HG03457 (cell line): ENCODE data around the gene PCDHB12.
"Not testable (repeated sequence)": the region's sequence is repeated elsewhere in the genome, so short reads cannot be mapped to it uniquely, and the experiment has no call there.

Experiments used
- ATAC-seq: cut with Tn5 transposase; IDR thresholded peaks from one replicate; pipeline ENCODE4 v1.9.1; 2021; ENCODE audit warnings: moderate number of reproducible peaks; ENCODE audit not compliant: unreplicated experiment

The PCDHB12 gene

DNA sequence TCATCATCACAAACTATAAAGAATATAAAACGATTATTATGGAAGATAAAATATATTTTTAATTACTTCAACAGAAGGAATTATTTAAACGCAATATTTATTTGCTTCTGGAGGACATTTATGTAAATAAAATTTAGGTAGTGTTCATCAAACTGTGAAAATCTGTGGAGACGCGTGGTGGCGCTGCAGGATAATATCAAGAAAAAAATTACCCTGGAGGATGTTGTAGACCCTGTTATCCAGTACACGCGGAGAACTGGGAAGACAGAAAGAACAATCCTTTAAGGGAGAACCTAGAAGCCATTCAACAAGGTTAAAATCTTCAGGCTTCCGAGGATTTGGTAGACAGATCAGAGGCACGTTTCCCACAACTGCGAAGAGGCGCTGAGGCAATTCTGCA is at the start of gene PCDHB12:
PCDHB12 (plus strand) TSS at position 242 of the 400 bp plus-strand sequence. CDS start 189 bp downstream, outside the sequence.
- no peak for ATAC-seq

DNA sequence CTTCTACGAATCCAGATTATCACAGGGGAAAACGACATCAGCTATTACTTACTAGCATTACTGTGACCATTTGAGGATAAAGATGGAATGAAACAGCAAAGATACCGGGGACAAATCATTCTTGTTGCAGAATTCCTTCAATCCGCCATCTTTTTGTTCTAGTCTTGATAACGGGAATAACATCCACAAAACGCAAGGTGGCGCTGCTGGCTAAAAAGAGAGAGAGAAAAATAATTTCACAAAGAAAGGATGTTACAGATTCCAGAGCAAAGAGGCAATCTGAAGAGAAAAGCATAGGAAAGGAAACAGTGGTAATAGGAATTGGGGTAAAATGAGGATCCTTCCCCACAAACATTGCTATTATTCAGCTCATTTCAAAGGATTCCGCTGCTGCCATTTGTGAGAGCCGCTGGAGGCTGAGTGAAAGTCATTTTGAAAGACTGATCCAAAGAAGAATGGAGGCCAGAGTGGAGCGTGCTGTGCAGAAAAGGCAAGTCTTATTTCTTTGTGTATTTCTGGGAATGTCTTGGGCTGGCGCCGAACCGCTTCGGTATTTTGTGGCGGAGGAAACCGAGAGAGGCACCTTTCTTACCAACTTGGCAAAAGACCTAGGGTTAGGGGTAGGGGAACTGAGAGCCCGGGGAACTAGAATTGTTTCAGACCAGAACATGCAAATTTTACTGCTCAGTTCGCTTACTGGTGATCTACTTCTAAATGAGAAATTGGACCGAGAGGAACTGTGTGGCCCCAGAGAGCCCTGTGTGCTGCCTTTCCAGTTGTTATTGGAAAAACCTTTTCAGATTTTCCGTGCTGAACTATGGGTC is 35.9 kb upstream of the PCDHB12 start, which contains the start of gene PCDHB7:
PCDHB7 (plus strand) TSS at position 264 of the 824 bp plus-strand sequence; CDS start at position 456, 192 bp downstream.
- no peak for ATAC-seq

DNA sequence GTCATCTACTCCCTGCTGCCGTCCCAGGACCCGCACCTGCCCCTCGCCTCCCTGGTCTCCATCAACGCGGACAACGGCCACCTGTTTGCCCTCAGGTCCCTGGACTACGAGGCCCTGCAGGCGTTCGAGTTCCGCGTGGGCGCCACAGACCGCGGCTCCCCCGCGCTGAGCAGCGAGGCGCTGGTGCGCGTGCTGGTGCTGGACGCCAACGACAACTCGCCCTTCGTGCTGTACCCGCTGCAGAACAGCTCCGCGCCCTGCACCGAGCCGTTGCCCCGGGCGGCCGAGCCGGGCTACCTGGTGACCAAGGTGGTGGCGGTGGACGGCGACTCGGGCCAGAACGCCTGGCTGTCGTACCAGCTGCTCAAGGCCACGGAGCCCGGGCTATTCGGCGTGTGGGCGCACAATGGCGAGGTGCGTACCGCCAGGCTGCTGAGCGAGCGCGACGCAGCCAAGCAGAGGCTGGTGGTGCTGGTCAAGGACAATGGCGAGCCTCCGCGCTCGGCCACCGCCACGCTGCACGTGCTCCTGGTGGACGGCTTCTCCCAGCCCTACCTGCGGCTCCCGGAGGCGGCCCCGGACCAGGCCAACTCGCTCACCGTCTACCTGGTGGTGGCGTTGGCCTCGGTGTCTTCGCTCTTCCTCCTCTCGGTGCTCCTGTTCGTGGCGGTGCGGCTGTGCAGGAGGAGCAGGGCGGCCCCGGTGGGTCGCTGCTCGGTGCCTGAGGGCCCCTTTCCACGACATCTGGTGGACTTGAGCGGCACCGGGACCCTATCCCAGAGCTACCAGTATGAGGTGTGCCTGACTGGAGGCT is 34.0 kb upstream of the PCDHB12 start:
- not testable (repeated sequence) for ATAC-seq

DNA sequence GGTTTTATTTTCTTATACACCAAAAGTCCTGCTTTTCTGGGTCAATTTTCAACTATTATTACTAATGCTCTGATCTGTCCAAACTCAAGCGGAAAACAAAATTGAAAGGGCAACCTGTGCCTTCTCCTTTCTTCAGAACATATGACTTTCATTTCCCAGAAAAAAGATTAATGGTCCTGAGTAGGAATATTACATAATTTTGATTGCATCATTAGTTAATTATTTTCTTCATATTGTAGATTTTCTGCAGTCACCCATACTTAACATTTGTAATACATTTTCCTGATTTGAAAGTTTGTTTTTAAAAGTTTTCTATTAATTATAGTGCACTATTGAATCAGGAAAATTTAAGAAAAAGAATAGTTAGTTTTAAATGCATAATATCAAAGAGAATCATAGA is 32.6 kb upstream of the PCDHB12 start:
- ATAC-seq: no peak

DNA sequence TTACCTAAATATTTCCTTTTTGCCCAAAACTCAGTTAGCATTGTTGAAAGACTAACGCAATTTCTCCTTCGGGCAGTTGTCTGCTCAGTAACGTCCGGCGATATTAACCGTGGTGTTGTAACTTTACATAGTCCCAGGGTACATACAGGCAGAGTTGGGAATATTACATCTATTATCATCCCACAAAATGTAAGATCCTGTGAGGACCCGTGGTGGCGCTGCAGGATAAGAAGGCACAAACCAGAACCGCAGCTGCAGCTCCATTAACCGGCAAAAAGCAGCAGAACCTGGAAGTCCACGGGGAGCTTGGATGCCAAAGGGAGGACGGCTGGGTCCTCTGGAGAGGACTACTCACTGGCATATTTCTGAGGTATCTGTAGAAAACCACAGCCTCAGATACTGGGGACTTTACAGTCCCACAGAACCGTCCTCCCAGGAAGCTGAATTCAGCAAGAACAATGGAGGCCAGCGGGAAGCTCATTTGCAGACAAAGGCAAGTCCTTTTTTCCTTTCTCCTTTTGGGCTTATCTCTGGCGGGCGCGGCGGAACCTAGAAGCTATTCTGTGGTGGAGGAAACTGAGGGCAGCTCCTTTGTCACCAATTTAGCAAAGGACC is 30.8 kb upstream of the PCDHB12 start, which contains the start of gene PCDHB8:
PCDHB8 (plus strand) TSS at position 214 of the 615 bp plus-strand sequence; CDS start at position 459, 245 bp downstream.
- ATAC-seq: not testable (repeated sequence)

DNA sequence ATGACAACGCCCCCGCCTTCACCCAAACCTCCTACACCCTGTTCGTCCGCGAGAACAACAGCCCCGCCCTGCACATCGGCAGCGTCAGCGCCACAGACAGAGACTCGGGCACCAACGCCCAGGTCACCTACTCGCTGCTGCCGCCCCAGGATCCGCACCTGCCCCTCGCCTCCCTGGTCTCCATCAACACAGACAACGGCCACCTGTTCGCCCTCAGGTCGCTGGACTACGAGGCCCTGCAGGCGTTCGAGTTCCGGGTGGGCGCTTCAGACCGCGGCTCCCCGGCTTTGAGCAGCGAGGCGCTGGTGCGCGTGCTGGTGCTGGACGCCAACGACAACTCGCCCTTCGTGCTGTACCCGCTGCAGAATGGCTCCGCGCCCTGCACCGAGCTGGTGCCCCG is 29.1 kb upstream of the PCDHB12 start:
- not testable (repeated sequence) for ATAC-seq

DNA sequence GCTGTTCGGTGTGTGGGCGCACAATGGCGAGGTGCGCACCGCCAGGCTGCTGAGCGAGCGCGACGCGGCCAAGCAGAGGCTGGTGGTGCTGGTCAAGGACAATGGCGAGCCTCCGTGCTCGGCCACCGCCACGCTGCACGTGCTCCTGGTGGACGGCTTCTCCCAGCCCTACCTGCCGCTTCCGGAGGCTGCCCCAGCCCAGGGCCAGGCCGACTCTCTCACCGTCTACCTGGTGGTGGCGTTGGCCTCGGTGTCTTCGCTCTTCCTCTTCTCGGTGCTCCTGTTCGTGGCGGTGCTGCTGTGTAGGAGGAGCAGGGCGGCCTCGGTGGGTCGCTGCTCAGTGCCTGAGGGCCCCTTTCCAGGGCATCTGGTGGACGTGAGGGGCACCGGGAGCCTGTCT is 28.6 kb upstream of the PCDHB12 start:
- not testable (repeated sequence) for ATAC-seq

DNA sequence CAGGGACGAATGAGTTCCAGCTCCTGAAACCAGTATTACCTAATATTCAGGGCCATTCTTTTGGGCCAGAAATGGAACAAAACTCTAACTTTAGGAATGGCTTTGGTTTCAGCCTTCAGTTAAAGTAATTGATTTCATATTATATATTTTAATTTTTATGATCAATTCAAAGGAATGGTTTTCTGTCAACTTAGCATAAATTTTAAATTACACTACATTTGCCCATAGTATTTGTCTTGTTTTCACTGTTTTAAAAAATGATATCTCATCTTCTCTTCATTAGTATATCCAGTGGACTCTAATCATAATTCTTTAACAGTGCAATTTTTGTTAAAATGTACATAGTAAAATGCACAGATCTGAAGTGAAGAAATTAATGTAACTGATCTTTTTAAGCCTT is 28.2 kb upstream of the PCDHB12 start:
- no peak for ATAC-seq

DNA sequence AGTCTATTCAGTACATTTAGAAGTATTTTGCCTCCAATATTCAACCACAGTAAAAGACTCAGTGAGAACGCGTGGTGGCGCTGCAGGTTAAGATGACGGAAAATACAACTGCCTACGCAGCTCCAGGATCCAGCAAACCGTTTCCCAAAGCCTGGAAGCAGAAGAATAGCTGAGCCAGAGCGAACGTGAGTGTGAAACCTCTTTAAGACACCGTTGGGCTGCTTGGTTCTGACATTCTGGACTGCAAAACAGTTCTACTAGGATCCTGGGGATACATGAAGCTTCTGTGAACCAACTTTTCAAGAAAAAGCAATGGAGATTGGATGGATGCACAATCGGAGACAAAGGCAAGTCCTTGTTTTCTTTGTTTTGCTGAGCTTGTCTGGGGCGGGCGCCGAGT is 26.3 kb upstream of the PCDHB12 start, which contains the start of gene PCDHB16:
PCDHB16 (plus strand) TSS at position 140 of the 400 bp plus-strand sequence; CDS start at position 313, 173 bp downstream.
- no peak for ATAC-seq

DNA sequence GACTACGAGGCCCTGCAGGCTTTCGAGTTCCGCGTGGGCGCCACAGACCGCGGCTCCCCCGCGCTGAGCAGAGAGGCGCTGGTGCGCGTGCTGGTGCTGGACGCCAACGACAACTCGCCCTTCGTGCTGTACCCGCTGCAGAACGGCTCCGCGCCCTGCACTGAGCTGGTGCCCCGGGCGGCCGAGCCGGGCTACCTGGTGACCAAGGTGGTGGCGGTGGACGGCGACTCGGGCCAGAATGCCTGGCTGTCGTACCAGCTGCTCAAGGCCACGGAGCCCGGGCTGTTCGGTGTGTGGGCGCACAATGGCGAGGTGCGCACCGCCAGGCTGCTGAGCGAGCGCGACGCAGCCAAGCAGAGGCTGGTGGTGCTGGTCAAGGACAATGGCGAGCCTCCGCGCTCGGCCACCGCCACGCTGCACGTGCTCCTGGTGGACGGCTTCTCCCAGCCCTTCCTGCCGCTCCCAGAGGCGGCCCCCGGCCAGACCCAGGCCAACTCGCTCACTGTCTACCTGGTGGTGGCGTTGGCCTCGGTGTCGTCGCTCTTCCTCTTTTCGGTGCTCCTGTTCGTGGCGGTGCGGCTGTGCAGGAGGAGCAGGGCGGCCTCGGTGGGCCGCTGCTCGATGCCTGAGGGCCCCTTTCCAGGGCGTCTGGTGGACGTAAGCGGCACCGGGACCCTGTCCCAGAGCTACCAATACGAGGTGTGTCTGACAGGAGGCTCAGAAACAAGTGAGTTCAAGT is 24.2 kb upstream of the PCDHB12 start:
- ATAC-seq: not testable (repeated sequence)

DNA sequence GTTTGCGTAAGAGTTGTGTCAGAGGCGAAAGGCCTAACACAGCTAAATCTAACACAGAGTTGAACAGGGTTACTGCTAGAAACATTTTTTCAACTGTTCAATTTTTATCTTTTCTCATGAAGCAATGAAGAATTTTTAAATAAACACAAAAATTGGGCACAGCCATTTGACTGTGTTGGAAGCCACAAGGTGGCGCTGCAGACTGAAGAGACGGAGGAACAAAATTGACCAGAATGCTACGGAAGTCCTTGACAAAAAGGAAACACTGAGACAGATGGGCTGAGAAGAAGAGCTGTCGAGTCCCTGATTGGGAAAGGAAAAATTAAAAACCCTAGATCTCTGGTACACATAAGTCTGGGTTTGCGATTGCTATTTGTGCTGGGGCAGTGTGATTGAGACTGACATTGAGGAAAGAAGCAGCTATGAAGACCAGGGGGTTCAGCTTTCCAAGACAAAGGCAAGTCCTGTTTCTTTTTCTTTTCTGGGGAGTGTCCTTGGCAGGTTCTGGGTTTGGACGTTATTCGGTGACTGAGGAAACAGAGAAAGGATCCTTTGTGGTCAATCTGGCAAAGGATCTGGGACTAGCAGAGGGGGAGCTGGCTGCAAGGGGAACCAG is 21.5 kb upstream of the PCDHB12 start, which contains the start of gene PCDHB9:
PCDHB9 (plus strand) TSS at position 265 of the 616 bp plus-strand sequence; CDS start at position 423, 158 bp downstream.
- ATAC-seq: no peak

DNA sequence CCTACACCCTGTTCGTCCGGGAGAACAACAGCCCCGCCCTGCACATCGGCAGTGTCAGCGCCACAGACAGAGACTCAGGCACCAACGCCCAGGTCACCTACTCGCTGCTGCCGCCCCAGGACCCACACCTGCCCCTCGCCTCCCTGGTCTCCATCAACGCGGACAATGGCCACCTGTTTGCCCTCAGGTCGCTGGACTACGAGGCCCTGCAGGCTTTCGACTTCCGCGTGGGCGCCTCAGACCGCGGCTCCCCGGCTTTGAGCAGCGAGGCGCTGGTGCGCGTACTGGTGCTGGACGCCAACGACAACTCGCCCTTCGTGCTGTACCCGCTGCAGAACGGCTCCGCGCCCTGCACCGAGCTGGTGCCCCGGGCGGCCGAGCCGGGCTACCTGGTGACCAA is 19.8 kb upstream of the PCDHB12 start:
- ATAC-seq: not testable (repeated sequence)

DNA sequence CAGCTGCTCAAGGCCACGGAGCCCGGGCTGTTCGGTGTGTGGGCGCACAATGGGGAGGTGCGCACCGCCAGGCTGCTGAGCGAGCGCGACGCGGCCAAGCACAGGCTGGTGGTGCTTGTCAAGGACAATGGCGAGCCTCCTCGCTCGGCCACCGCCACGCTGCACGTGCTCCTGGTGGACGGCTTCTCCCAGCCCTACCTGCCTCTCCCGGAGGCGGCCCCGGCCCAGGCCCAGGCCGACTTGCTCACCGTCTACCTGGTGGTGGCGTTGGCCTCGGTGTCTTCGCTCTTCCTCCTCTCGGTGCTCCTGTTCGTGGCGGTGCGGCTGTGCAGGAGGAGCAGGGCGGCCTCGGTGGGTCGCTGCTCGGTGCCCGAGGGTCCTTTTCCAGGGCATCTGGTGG is 19.4 kb upstream of the PCDHB12 start:
- ATAC-seq: not testable (repeated sequence)

DNA sequence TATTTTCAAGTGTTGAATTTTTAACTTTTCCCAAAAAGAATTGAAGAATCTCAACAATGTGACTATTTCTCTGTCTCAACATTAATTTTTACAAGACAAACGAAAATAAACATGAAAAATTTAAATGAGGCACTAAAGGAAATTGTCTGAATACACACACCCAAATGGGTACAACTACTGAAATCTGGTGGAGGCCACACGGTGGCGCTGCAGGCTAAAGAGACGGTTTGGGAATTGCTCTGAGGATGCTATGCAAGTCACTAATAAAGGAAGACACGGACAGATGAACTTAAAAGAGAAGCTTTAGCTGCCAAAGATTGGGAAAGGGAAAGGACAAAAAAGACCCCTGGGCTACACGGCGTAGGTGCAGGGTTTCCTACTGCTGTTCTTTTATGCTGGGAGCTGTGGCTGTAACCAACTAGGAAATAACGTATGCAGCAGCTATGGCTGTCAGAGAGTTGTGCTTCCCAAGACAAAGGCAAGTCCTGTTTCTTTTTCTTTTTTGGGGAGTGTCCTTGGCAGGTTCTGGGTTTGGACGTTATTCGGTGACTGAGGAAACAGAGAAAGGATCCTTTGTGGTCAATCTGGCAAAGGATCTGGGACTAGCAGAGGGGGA is 16.3 kb upstream of the PCDHB12 start, which contains the start of gene PCDHB10:
PCDHB10 (plus strand) TSS at position 244 of the 616 bp plus-strand sequence; CDS start at position 444, 200 bp downstream.
- no peak for ATAC-seq

DNA sequence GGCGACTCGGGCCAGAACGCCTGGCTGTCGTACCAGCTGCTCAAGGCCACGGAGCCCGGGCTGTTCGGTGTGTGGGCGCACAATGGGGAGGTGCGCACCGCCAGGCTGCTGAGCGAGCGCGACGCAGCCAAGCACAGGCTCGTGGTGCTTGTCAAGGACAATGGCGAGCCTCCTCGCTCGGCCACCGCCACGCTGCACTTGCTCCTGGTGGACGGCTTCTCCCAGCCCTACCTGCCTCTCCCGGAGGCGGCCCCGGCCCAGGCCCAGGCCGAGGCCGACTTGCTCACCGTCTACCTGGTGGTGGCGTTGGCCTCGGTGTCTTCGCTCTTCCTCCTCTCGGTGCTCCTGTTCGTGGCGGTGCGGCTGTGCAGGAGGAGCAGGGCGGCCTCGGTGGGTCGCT is 14.2 kb upstream of the PCDHB12 start:
- ATAC-seq: not testable (repeated sequence)

DNA sequence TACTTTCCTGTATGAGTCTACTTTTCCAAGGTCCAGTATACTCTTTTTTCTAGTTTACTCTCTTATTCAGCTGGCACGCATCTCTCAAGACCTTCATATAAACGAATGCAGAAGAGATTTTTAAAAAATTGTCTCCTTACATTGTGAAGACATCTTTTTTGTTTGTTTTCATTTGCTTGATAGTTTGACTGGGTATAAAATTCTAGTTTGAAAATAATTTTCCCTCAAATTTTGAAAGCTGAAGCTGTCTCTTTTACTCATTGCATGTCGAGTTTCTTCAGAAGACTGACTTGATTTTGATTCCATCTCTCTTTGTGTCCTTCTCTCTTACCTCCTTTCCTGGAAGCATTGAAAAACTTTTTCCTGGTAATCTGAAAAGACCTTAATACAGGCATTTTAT is 12.2 kb upstream of the PCDHB12 start:
- no peak for ATAC-seq

DNA sequence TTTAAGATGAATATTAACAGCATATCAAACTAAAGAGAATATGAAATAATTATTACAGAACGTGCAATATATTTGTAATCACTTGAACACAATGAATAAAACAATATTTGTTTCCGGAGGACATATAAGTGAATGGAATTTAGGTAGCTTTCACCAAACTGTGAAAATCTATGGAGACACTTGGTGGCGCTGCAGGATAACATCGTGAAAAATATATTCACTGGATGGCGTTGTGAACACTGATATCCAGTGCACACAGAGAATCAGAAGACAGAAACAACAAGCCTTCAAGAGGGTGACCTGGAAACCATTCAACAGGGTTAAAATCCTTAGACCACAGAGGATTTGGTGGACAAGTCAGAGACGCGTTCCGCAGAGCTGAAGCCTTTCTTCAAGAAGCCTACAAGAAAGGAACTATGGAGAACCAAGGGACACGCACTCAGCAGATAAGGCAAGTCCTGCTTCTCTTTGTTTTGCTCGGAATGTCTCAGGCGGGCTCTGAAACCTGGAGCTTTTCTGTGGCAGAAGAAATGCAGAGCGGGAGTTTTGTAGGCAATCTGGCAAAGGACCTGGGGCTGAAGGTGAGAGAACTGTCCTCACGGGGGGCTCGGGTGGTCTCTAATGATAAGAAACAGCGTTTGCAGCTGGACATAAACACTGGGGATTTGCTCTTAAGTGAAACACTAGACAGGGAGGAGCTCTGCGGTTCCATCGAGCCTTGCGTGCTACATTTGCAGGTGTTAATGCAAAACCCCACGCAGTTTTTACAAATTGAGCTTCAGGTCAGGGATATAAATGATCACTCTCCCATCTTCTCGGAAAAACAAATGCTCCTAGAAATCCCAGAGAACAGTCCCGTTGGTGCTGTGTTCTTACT is 8.9 kb upstream of the PCDHB12 start, which contains the start of gene PCDHB11:
PCDHB11 (plus strand) TSS at position 269 of the 877 bp plus-strand sequence; CDS start at position 417, 148 bp downstream.
- no peak for ATAC-seq

DNA sequence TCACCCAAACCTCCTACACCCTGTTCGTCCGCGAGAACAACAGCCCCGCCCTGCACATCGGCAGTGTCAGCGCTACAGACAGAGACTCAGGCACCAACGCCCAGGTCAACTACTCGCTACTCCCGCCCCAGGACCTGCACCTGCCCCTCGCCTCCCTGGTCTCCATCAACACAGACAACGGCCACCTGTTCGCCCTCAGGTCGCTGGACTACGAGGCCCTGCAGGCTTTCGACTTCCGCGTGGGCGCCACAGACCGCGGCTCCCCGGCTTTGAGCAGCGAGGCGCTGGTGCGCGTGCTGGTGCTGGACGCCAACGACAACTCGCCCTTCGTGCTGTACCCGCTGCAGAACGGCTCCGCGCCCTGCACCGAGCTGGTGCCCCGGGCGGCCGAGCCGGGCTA is 7.4 kb upstream of the PCDHB12 start:
- ATAC-seq: not testable (repeated sequence)
